Heart right ventricle (tissue), 16 donors: ENCODE results near the gene TSSK2. TPM values are rescaled to one million over a fixed set of nuclear protein-coding genes. Genes with fewer than 3 reads are reported as not detected.

Experiments used
- ATAC-seq, 8 donors: fragments of 200-7000 bp; cut with Tn5 transposase; one replicate each; pipeline ENCODE4 v1.9.1; 2020; ENCODE audit warnings: mild to moderate bottlenecking in 8 of 8, moderate library complexity in 8 of 8, moderate number of reproducible peaks in 1 of 8
- DNase-seq, 2 donors: peaks; one replicate each; pipeline ENCODE4 v3.0.0-alpha.2; 2020
- H3K27ac ChIP-seq, 10 donors: fragments of 200-600 bp; sonication (generic) in 2 of 10; one replicate each; pipeline versions ENCODE4 v1.5.0 to v1.8.0; 2020 to 2022; ENCODE audit warnings: mild to moderate bottlenecking in 3 of 10
- H3K27me3 ChIP-seq, 7 donors: fragments of 200-600 bp; one replicate each; pipeline ENCODE4 v1.8.0; 2021 to 2022; ENCODE audit warnings: mild to moderate bottlenecking in 2 of 7
- H3K36me3 ChIP-seq, 9 donors: fragments of 200-600 bp; sonication (generic) in 1 of 9; one replicate each; pipeline versions ENCODE4 v1.5.0 to v1.8.0; 2020 to 2022; ENCODE audit warnings: mild to moderate bottlenecking in 2 of 9
- H3K4me1 ChIP-seq, 9 donors: fragments of 200-600 bp; sonication (generic) in 1 of 9; one replicate each; pipeline versions ENCODE4 v1.5.0 to v1.8.0; 2020 to 2022; ENCODE audit warnings: mild to moderate bottlenecking in 4 of 9
- H3K4me3 ChIP-seq, 10 donors: fragments of 200-600 bp; sonication (generic) in 2 of 10; one replicate each; pipeline versions ENCODE4 v1.5.0 to v1.8.0; 2020 to 2022; ENCODE audit warnings: mild to moderate bottlenecking in 7 of 10, moderate library complexity in 2 of 10
- H3K9me3 ChIP-seq, 11 donors: fragments of 200-600 bp in 10 of 11; sonication (generic) in 2 of 11; one replicate each; pipeline versions ENCODE4 v1.5.0 to v1.8.0; 2013 to 2022; ENCODE audit warnings: mild to moderate bottlenecking in 2 of 11, control low read depth in 1 of 11, moderate library complexity in 1 of 11
- WGBS, 2 donors: extraction: QIAGEN DNeasy Blood & Tissue Kit; methylation state at CpG; one replicate each; pipeline ENCODE4 v1.1.7; 2013; ENCODE audit warnings: inconsistent platforms in 1 of 2; 5-methylcytosine and 5-hydroxymethylcytosine counted together
- intact Hi-C, 10 donors: fragments of 100-400 bp; cut with DNase I; formaldehyde crosslinking; loops; one replicate each; pipeline versions ENCODE4 v1.11.1 to v1.14.2; 2022
- polyA plus RNA-seq, 2 donors: library from polyadenylated mRNA; stranded (reverse); fragments of 200-250 nt; gene quantifications; one replicate each; pipeline ENCODE4 v1.2.3, GENCODE V29; 2013
- total RNA-seq, 10 donors: library from RNA; stranded (reverse); fragmentation: NEBNext Ultra II Directional in 3 of 10; extraction: Animal tissue kit (Norgen Biotek cat#: 25700) in 3 of 10; gene quantifications; one replicate each; pipeline versions ENCODE4 v1.2.1 to v1.2.4, GENCODE V29; 2021 to 2023
- TF ChIP-seq, protein P1 (sequence below), 9 donors: fragments of 200-600 bp; sonication (generic) in 2 of 9; IDR thresholded peaks; one replicate each; pipeline versions ENCODE4 v1.5.0 to v1.8.0; 2021 to 2022; ENCODE audit warnings: antibody characterized with exemption in 9 of 9, mild to moderate bottlenecking in 5 of 9, moderate library complexity in 1 of 9
- donor health status: Arrhythmogenic right ventricular cardiomyopathy.
- donor health status: ischemic (EF 13 %, LVEDD 7.1; RV severe dilation, severe dysfunction).
- donor health status: healthy with polysubstance abuse.
- donor health status: DM: no; HTN: yes; CAD: no.
- donor health status: DM: no; HTN: no; CAD: no.
- donor health status: ischemic (EF 25% LVEDD 6.9; RV normal size, moderate dysfunction).
- donor health status: ischemic (EF 25% LVEDD 5.7; RV mildly dilated, moderate dysfunction).
- donor health status: healthy.
- donor health status: DM: yes; HTN: yes; CAD: no.
- donor health status: Ischemic cardiomyopathy.
- donor health status: ischemic (EF 35%, LVEDD 5.7; RV mildly dilated, moderate dysfunction).
- donor health status: nonischemic (EF 11% LVEDD 7.7; RV severe dilation, severe dysfunction).
- donor health status: DM: yes; HTN: yes; CAD: no.
- donor health status: PGD.
- donor health status: ischemic (EF 29% LVEDD 5.4; RV normal size, mild dysfunction).
- donor health status: nonischemic (EF 23%, LVEDD 6.1; RV moderate dilation, normal function).

Gene TSSK2
- total and polyA plus RNA-seq, 12 donors, result 0.14 to 0.37 (median 0.19) TPM; not detected in 9

DNA sequence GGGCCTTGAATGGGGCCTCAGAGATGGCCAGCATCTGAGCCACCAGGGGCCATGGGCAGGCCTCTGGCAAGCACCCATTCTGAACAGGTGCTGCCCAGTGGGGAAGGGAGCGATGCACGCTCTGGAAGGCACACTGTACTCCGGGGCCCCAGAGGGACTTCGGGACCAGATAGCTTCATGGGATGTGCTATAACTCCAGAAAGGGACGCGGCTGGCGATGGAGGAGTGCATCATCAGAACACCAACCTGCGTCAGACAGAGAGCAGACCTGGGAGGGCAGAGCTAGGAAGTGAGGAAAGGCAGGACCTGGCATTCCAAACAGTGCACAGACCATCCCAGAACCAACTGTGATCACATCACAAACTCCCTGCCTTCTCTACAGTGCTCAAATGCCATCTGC is 25.7 kb upstream of the TSSK2 start:
- intact Hi-C loops, result no loop called here
- WGBS, 2 donors, result 96 to 99% methylated on average over 8 of the region's 8 CpGs
- Histone ChIP-seq H3K36me3 (peaks cover 0 to under 1% (median 0%) of the 10 kb centered on the region in 9 donors), H3K27ac (no peak overlapping the region), H3K4me3 (no peak overlapping the region), H3K9me3 (no peaks in the 10 kb centered on the region), H3K27me3 (no peaks in the 10 kb centered on the region), H3K4me1 (peaks cover 13 to 64% (median 49%) of the 10 kb centered on the region in 9 donors)
- ATAC-seq (no peak), DNase-seq (no peak)
- TF ChIP-seq, protein P1, sequence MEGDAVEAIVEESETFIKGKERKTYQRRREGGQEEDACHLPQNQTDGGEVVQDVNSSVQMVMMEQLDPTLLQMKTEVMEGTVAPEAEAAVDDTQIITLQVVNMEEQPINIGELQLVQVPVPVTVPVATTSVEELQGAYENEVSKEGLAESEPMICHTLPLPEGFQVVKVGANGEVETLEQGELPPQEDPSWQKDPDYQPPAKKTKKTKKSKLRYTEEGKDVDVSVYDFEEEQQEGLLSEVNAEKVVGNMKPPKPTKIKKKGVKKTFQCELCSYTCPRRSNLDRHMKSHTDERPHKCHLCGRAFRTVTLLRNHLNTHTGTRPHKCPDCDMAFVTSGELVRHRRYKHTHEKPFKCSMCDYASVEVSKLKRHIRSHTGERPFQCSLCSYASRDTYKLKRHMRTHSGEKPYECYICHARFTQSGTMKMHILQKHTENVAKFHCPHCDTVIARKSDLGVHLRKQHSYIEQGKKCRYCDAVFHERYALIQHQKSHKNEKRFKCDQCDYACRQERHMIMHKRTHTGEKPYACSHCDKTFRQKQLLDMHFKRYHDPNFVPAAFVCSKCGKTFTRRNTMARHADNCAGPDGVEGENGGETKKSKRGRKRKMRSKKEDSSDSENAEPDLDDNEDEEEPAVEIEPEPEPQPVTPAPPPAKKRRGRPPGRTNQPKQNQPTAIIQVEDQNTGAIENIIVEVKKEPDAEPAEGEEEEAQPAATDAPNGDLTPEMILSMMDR (IDR thresholded peaks at IDR 0.05), result no peak

DNA sequence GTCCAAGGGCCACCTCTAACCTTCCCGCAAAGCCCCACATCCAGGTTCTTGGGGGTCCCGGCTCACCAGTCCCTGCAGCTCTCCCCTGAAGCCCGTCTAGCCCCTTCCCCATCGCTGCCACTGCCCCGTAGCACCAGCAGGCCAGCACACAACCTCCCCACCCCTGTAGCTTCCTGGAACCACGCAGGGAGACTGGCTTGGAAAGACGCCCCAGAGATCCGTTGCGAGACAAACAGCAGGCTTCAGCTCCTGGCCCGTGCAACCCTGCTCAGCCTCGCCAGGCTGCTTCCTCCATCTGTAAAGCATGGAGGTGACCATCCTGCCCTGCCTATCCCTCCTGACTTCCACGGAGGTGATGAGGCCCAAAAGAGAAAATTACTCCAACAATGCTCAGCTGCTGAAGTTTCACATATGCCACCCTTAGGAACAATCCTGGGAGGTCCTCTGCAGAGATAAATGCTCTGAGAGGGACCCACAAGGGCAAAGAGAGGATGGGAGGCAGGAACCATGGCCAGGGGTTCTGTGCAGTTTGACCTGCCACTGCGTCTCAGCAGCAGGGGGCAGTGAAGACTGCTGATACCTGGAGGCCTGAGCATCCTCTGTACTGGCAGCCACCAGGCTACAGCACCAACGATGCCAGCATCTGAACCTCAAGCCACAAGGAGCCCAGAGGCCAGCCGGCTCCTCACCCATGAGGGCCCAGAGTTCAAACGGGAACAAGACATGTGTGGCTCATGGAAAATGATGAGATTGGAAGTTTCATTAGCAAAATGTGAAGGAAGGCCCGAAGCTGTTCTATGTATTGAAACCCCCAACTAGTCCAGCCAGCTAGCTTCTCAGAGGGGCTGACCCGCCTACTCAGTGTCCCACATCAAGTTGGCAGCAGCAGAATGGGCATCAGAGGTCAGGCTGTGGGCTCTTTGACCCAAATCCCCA is 25.0 kb upstream of the TSSK2 start:
- 55 to 64% methylated on average over 18 of the region's 18 CpGs for WGBS, 2 donors
- DNase-seq (no peak), ATAC-seq (peak in 5 of 8 donors; percentile 21 to 46 (median 32))
- TF ChIP-seq, protein P1 (IDR thresholded peaks at IDR 0.05), result peak in 5 of 9 donors; percentile 10 to 37 (median 22)
- no peaks in the 10 kb centered on the region for H3K9me3 ChIP-seq
- intact Hi-C loops, result no loop called here
- H3K4me3 ChIP-seq, result no peak overlapping the region
- peaks cover 13 to 67% (median 51%) of the 10 kb centered on the region in 9 donors for H3K4me1 ChIP-seq
- H3K27me3 ChIP-seq, result no peaks in the 10 kb centered on the region
- peak overlapping the region in 1 of 10 donors; percentile 49 for H3K27ac ChIP-seq
- H3K36me3 ChIP-seq, result peaks cover 0 to under 1% (median 0%) of the 10 kb centered on the region in 9 donors

DNA sequence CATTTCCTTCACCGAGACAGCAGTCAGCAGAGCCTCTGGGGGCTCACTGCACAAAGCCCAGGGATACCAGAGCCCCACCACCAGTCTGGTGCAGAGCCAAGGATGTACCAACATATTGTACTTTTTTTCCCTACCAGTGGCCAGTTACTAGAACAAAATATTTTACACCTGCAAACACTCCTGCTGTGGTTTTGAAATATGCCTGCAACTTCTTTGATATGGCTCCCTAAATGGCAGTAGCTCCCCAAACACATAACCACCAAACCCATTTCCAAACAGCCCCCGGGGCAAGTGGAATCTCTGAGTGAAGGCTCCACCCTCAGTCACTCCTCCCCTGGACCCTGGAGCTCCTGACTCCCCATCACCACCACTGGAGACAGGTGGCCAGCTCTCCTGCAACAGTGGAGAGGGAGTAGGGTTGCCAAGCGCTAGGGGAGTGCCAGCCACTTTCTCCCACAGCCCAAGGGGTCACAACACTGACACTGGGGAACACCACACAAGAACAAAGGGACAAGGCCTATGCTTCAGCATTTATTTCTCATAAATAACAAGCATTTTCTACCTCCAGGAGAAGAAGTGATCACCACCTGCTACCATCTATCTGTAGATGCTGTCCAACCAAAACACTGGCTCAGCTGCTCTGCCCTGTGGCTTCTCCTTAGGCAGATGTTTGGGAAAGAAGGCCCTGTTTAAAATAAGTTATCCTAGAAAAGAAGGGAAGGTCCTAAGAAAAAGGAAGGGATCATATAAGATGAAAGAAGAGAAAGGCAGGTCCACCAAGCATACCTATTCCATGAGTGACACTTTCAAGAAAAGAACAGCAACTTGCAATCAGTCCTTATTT is 24.0 kb upstream of the TSSK2 start:
- intact Hi-C loops, result no loop called here
- no peak for ATAC-seq
- H3K4me1 ChIP-seq, result peaks cover 13 to 72% (median 51%) of the 10 kb centered on the region in 9 donors

More for the DNA sequence above, 24.0 kb upstream of the TSSK2 start:
- DNase-seq, result no peak
- H3K27ac ChIP-seq, result no peak overlapping the region
- no peak overlapping the region for H3K4me3 ChIP-seq
- TF ChIP-seq, protein P1 (IDR thresholded peaks at IDR 0.05), result no peak
- WGBS, 2 donors, result 75 to 76% methylated on average over 3 of the region's 3 CpGs
- H3K9me3 ChIP-seq, result no peaks in the 10 kb centered on the region
- H3K36me3 ChIP-seq, result peaks cover 0 to 2% (median 0%) of the 10 kb centered on the region in 9 donors
- no peaks in the 10 kb centered on the region for H3K27me3 ChIP-seq
